ENCODE data around the gene ZFPL1.

Gene ZFPL1

GRCh38 chr11:65131417-65131776 is 47.4 kb downstream of the ZFPL1 start:
- no peak for DNase-seq

- no peak for DNase-seq
Observed at GRCh38 chr11:65131895-65132237, 47.8 kb downstream of the ZFPL1 start.

DNA sequence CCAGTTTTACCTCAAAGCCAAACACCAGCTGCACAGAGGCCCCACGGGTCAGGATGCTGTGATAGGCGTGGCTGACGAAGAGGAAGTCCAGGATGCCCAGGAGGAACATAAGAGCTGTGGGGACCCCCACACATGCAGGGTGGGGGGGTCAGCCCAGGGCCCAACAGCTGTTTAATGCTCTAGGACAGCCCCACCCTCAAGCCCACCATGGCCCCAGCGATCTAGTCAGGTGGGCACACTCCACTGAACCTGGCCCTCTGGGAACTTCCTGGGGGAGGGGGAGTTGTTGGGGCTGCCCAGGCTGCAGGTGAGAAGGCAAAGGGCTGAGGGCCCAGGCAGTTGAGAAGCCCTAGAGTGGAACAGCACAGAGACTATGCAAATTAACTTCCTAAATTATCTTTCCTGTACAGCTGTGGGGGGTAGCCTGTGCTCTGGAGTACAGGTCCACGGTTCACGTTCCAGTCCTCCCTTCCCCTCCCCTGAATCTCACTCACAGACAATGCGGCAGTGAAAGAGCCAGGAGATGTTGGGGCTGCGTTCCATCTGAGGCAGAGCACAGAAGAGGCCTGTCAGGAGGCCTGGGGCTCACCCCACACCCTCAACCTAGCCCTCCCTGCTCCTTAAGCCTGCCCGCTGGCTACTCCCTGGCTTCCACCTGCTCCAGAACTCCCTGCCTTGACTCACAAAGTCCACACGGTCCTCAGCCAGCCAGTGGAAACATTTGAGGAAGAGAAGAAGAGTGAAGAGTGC is 48.4 kb downstream of the ZFPL1 start:
- DNase-seq: no peak

DNA sequence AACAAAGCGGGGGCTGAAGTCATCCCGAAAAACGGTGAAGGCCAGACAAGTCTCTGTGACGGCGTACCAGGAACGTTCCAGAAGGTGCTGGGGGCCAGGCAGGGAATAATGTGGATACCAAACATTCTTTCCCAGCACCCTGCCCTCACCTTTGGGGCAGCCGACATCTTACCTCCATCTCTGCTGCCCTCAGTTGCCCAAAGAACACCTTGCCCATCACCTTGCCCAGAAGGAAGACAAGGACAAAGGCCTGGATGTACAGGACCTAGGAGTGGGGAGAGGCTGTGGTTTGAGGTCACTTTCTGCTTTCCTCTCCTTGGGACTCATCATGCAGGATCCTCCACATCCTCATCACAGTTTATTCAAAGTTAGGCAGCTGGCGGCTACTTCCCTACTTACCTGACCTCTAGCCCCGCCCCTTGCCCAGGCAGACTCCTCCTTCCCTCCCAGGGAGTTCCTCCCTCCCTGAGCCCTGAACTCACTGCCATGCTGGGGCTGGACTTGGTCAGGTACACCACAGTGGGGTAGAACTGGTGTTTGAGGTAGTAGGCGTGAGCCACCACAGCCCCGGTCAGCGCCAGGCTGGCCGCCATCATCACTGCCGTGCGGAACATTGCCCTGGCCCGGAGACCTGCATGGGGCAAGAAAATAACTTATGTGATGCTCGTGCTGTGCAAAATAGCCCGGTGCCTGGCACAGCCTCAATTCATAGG is 49.1 kb downstream of the ZFPL1 start:
- no peak for DNase-seq

DNA sequence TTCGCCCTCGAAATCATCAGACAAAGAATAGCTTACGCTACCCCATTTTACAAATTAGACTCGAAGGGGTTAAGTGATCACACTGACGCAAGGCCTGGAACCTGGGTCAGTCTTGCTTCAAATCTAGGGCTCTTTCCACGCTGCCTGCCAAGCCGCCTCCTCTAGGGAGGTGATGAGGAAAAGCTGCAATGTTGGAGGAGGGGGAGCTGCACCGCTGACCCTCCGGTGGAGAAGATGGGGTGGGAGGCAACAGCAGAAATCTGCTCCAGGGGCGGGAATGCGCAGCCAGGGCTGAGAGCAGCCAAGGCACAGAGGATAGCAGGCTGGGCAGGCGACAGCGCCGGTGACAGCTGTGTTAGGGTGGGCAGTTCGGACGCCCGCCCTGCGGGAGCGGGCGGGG is 49.7 kb downstream of the ZFPL1 start:
- DNase-seq: no peak

- peak; percentile 88 for DNase-seq
Observed at GRCh38 chr11:65134240-65134951, 50.4 kb downstream of the ZFPL1 start, which contains the start of gene SYVN1. SYVN1 (minus strand) TSS chr11:65134519; CDS start chr11:65133601, 918 bp downstream.

DNA sequence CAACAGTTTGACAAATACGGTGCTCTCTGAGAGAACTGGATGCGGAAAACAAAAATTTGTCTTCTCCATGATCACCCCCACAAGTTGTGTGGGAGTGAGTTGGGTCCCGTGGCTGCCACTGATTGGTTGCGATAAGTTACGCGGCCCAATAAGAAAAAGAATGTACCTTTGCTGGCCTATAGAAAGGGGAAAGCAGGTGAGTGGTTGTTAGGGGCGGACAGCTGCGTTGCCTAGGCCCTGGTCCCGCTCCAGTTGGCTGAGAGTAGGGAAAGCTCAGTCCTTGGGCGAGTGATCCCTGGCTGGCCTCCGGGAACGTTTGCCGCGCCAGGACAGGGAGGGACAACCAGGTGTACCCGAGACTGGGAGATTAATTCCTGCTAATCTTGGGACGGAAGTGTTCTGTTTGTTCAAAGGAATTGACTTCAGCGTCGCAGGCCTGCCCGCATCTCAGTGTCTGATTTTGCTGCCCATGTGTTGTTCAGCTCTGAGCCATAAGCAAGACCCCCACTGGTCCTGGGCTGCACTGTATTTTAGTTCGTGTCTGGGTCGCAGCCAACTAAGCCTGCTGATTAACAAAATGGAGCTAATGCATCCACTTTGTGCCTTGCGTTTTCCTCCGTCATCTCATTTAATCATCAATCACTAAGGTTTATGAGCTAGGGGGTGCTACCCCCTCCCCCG is 51.1 kb downstream of the ZFPL1 start:
- DNase-seq: peak; percentile 97

DNA sequence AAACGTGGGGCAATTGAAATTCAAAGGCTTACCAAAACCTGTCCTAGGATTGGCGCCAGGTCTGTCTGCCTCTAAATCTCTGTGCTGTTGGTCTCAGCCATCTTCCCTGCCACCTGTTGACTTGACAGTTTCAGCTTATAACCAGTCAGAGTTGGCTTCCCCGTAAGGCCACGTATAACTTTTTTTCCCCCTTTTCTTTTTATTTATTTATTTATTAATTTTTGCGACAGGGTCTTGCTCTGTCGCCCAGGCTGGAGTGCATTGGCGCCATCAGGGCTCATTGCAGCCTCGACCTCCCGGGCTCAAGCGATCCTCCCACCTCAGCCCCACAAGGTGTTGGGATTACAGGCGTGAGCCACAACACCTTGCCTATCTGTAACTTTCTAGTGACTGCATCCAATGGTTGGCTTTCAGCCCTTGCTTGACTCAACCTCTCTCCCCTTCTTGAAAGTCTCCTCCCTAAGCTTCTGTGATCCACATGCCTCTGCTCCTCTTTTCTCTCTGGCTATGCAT is 51.7 kb downstream of the ZFPL1 start:
- no peak for DNase-seq

DNA sequence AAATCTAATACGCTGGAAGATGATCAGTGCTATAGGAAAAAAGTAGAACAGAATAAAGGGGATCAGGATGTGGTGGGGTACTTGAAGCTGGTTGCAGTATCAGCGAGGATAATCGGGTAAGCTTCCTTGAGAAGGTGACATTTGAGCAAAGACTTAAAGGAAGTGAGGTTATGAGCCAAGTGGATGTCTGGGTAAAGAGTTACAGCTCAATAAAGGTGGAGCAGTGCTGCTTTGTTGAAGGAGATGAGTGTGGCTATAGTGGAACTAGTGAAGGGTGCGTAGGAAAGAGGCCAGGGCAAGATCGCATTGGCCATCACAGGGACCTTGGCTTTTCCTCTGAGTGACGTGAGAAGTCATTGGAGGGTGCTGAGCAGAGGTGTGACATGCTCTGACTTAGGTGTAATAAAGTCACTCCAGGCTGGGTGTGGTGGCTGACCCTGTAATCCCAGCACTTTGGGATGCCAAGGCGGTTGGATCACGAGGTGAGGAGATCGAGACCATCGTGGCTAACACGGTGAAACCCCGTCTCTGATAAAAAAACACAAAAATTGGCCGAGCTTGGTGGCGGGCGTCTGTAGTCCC is 52.6 kb downstream of the ZFPL1 start:
- no peak for DNase-seq
